ENCODE measurements around the gene ATP6V1C2.
"Not testable (repeated sequence)": the region's sequence is repeated elsewhere in the genome, so short reads cannot be mapped to it uniquely, and the experiment has no call there.

Gene ATP6V1C2

GRCh38 chr2:10771786-10772185, 50.4 kb downstream of the ATP6V1C2 start:
- DNase-seq, result no peak

GRCh38 chr2:10772201-10772867, 50.9 kb downstream of the ATP6V1C2 start:
- no peak for DNase-seq

DNA sequence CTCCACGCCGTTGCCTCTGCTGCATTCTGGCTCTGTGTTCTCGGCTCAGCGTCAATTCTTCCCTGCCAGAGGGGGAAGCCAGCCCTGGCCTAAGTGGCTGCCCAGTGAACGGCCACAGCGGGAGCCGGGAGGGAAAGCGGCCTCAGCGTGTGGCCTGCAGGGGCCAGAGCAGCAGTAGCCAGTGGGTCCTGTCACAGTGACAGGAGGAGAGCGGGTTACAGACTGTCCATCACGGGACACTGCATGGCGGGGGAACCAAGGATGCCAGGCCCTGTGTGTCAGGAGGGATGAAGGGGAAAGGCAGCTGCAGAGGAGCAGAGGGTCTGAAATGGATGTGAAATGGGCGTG, 51.4 kb downstream of the ATP6V1C2 start:
- no peak for DNase-seq

DNA sequence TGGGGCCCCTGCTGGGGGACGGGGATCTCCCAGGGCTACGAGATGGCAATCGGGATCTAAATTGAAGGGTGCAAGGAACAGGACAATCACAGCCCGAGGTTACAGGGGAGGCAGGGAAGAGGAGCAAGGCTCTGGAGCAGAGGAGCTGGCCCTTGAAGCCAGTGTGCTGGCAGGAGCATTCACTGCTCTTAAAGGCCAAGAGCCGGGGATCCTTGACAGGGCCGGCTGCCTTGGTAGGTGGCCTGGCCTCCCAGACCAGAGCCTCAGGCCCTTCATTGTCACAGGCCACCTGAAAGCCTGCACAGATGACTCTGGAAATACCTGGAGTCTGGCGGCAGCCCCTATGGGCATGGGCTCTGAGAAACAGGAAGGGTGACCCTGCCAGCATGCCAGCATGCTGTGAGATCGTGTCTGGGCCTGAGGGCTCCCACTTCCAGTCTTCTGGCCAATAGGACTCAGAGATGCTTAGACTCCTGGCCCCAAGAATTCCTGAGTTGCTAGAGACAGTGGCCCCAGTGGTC, 52.5 kb downstream of the ATP6V1C2 start:
- DNase-seq, result no peak

- DNase-seq, result no peak
Measured at GRCh38 chr2:10774394-10774793, 53.0 kb downstream of the ATP6V1C2 start.

DNA sequence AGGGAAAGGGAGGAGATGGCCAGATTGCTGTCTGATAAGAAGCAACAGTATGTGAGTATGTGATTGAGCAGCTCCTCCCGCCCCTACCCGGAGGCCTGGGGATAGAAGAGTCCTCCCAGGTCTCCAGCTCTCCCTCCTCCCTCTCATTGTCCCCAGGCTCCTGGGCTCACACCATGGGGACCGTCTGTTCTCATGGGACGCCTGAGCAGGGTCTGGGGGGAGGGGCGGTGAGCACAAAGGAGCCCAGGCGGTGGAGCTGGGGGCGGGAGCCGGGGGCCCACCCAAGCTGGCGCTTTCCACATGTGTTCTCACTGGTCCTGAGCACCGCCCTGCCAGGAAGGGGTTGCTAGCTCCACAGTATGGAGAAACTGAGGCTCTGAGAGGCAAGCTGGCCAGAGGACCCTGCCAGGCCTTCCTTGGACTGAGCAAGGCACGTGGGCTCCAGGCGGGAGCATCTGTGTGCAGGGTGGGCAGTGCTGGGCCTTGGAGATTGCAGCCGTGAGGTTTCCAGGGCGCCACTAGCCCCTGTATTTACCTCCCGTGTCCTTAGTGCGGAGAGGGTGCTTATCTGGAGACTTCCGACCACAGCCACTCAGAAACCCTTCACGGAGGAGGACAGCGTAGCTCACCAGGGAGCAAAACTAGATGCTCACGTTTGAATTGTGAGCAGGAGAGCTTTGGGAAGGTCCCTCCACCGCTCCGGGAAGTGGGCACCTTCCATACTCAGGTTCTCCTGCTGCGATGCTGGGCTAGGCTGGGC, 53.8 kb downstream of the ATP6V1C2 start:
- DNase-seq, result no peak

DNA sequence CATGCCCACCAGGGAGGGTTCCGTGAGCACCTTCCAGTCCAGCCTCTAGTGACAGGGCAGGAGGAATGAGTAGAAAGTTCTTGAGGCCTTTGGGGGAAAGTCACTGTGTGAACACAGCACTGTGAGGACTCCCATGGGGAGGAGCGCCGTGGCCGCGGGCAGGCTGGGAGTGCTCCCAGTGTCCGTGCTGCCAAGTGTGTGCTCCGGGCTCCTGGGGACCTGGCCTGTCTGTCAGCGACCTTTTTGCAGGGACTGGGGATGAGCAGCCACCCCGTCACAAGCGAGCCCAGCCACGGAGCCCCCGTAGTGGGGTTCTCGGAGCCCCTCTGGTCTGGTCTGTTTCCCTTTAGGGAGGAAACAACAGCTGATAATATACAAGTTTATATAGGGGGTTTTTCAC, 54.4 kb downstream of the ATP6V1C2 start:
- no peak for DNase-seq

DNA sequence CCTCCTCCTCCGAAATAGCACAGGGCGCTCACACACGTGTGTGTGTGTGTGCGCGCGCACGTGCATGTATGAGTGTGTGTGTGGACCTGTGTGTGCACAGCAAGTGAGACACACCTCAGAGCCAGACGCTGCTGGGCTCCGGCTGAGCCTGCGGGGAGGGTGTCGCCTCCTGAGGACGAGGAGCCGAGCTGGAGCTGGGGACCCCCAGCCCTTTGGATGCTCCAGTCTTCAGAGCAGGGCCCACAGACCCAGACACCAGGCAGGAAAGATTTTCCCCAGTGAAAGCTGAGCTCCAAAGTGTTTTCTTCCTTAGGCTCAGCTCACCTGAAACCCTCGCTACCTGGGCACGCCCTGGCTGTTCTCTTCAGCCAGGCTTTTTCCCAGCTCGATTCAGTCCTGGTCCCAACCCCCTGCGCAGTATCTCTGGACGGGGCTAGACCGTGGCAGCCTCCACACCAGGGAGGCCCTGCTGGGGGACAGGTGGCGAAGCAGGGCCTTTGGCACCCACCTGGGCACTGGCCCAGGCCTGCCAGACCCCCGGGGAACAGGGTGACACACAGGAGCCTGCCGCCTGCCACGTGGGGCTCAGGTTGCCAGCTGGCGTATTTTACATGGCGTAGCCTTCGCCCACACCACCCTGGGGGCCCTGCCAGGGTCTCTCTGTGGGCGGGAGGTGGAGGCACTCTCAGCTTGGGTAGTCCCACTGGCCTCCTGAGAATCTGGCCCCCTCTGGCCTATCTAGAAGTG, 55.0 kb downstream of the ATP6V1C2 start:
- no peak for DNase-seq

GRCh38 chr2:10777111-10777841, 55.8 kb downstream of the ATP6V1C2 start:
- DNase-seq, result no peak

GRCh38 chr2:10777842-10778723, 56.7 kb downstream of the ATP6V1C2 start:
- no peak for DNase-seq

- no peak for DNase-seq
Measured at GRCh38 chr2:10778724-10779115, 57.3 kb downstream of the ATP6V1C2 start.

DNA sequence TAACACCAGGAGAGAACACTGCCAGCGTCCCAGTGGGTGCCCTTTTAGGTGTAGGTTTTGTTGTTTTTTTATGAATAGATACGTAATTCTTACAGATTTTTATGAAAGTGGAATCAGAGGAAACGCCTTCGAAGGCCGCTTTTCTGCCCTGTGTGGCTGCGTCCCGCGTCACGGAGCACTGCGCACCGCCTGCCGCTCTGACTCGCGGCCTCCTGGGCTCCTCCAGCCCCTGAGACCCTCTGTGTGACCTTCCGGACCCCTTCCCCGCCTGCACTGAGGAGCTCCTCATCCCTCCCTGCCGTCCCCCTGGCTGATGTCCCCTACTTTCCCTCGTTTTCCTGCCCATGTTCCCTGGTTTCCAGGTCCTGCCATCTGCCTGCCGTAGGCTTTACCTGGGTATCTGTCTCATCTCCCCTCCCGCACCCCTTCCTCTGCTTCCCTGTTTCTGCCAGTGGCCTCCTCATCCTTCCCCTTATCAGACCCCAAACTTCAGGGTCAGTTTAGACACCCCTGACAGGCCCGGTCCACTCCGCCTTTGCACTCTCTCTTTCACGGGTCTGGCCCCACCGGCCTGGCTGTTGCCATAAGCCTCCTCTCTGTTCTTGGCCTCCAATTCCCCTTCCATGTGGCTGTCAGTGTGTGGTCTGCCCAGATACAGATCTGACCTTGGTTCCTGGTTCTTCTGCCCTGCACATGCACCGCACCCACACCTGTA, 58.5 kb downstream of the ATP6V1C2 start:
- no peak for DNase-seq

DNA sequence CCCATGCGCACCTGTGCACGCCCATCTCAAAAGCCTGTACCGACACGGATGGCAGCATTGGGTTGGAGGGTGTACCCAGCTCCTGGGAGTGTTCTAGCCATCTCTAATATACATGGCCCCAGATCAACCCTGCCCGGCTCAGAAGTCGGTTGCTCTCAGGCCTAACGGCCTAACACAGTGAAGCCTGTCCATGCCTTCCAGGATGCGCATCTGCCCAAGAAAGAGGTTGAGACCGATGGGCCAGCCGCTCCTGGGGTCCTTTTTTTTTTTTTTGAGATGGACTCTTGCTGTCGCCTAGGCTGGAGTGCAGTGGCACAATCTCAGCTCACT, 59.0 kb downstream of the ATP6V1C2 start:
- no peak for DNase-seq

- DNase-seq, result not testable (repeated sequence)
Measured at GRCh38 chr2:10780821-10781220, 59.4 kb downstream of the ATP6V1C2 start.

- no peak for DNase-seq
Measured at GRCh38 chr2:10781746-10782145, 60.3 kb downstream of the ATP6V1C2 start.

- no peak for DNase-seq
Measured at GRCh38 chr2:10783421-10783820, 62.0 kb downstream of the ATP6V1C2 start.

GRCh38 chr2:10784719-10785118, 63.3 kb downstream of the ATP6V1C2 start:
- DNase-seq, result no peak

DNA sequence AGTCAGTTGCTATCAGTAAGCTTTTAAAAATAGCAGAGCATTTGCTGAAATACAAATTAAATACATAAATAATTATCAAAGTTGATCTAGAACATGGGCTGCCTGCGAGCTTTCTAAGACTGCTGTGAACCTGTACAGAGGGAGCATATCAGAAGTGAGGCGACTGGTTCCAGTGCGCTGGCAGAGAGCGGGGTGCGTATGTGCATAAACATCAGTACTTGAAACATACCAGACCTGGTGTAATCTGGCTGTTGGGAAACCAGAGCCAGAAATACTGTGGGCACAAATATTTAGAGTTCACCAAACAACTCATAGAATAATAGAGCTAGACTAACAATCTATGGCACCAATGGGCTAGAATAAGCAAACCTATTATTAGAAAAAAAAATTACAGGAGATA, 63.8 kb downstream of the ATP6V1C2 start:
- DNase-seq, result no peak

- no peak for DNase-seq
Measured at GRCh38 chr2:10786240-10786982, 65.0 kb downstream of the ATP6V1C2 start.

DNA sequence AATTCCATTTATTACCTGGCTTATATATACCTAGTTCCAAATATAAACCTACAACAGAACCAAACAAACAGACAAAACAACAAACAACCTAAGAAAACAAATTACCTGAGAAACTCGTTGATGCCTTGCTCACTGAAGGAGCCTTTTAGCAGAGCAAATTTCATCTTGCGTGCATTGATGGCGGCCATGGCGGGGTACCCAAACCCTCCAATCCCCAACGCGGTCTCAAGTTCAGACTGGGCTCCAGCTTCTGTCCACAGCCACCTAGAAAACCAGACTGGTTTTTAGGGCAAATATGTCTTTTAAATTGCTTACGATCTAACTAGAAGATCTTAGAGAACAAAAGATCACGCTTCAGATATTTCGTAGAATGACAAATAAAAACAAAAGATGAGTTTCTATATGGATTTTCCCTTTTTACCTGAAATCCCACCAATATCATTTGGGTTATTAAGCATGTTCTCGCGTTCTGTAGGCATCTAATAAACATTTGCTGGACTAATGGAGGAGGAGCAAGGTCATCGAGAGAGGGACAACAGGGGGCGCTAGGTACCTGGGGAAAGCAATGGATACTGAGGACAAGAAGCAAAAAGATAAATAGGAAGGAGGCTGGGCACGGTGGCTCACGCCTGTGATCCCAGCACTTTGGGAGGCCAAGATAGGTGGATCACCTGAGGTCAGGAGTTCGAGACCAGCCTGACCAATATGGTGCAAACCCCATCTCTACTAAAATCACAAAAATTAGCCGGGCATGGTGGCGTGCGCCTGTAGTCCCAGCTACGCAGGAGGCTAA, 65.9 kb downstream of the ATP6V1C2 start:
- DNase-seq, result peak in 1 of 2 donors; percentile 14
